Loucy (cell line): Measurements from ENCODE around the gene SMURF2.

Experiments used
- H2AFZ ChIP-seq: fragments of 200-600 bp; sonication (generic); 2 replicates; pipeline ENCODE4 v1.6.0; 2016; ENCODE audit warnings: antibody characterized with exemption, mild to moderate bottlenecking, low read length, moderate library complexity
- H3F3A ChIP-seq: fragments of 200-600 bp; 2 replicates; pipeline ENCODE4 v1.6.0; 2016; ENCODE audit warnings: antibody characterized with exemption, low read depth, mild to moderate bottlenecking
- H3K27me3 ChIP-seq: fragments of 200-600 bp; sonication (generic); 2 replicates; pipeline ENCODE4 v1.6.1; 2014; ENCODE audit warnings: low read length, mild to moderate bottlenecking; ENCODE audit not compliant: insufficient read depth, poor library complexity, severe bottlenecking
- H3K36me3 ChIP-seq: fragments of 200-600 bp; sonication (generic); 2 replicates; pipeline ENCODE4 v1.6.1; 2016; ENCODE audit warnings: low read length; ENCODE audit not compliant: insufficient read depth
- H3K4me1 ChIP-seq: fragments of 200-600 bp; sonication (generic); 2 replicates; pipeline ENCODE4 v1.5.1; 2014; ENCODE audit warnings: low read length, mild to moderate bottlenecking; ENCODE audit not compliant: insufficient read depth, poor library complexity, severe bottlenecking
- H3K4me2 ChIP-seq: fragments of 200-600 bp; sonication (generic); 2 replicates; pipeline ENCODE4 v1.6.0; 2014; ENCODE audit warnings: antibody characterized with exemption, low read length, low read depth, mild to moderate bottlenecking; ENCODE audit not compliant: poor library complexity, severe bottlenecking
- H3K4me3 ChIP-seq: fragments of 200-600 bp; sonication (generic); 2 replicates; pipeline ENCODE4 v1.5.1; 2014; ENCODE audit warnings: low read length, mild to moderate bottlenecking, mixed read lengths; ENCODE audit not compliant: poor library complexity, severe bottlenecking
- H3K79me2 ChIP-seq: fragments of 200-600 bp; sonication (generic); 2 replicates; pipeline ENCODE4 v1.6.1; 2014; ENCODE audit warnings: low read length; ENCODE audit not compliant: insufficient read depth
- H3K9ac ChIP-seq: fragments of 200-600 bp; sonication (generic); 2 replicates; pipeline ENCODE4 v1.6.0; 2014; ENCODE audit warnings: mild to moderate bottlenecking, low read depth, low read length, moderate library complexity; ENCODE audit not compliant: poor library complexity, severe bottlenecking
- H3K9me2 ChIP-seq: fragments of 200-600 bp; sonication (generic); replicated peaks from 2 replicates; pipeline ENCODE4 v1.6.1; 2016; ENCODE audit warnings: low read depth, low read length, mixed read lengths
- H3K9me3 ChIP-seq: fragments of 200-600 bp; sonication (generic); 2 replicates; pipeline ENCODE4 v1.6.1; 2014; ENCODE audit warnings: mild to moderate bottlenecking, antibody characterized with exemption, low read length, low read depth; ENCODE audit not compliant: insufficient read depth
- H4K20me1 ChIP-seq: fragments of 200-600 bp; sonication (generic); 2 replicates; pipeline ENCODE4 v1.6.0; 2014; ENCODE audit warnings: antibody characterized with exemption, low read length, mild to moderate bottlenecking; ENCODE audit not compliant: insufficient read depth, poor library complexity, severe bottlenecking
- CTCF ChIP-seq: fragments of 200-600 bp; sonication (generic); conservative IDR thresholded peaks from 2 replicates; pipeline ENCODE4 v1.5.1; 2014; ENCODE audit warnings: mild to moderate bottlenecking, antibody characterized with exemption, low read length
- EZH2phosphoT487 ChIP-seq: fragments of 200-600 bp; IDR thresholded peaks from 2 replicates; pipeline ENCODE4 v1.6.1; 2018; ENCODE audit warnings: antibody characterized with exemption, mild to moderate bottlenecking, moderate library complexity, borderline replicate concordance

SMURF2 gene

GRCh38 chr17:64551461-64551860 is 110.6 kb downstream of the SMURF2 start:
- no peak for TF ChIP-seq CTCF
- no peak for TF ChIP-seq EZH2phosphoT487

DNA sequence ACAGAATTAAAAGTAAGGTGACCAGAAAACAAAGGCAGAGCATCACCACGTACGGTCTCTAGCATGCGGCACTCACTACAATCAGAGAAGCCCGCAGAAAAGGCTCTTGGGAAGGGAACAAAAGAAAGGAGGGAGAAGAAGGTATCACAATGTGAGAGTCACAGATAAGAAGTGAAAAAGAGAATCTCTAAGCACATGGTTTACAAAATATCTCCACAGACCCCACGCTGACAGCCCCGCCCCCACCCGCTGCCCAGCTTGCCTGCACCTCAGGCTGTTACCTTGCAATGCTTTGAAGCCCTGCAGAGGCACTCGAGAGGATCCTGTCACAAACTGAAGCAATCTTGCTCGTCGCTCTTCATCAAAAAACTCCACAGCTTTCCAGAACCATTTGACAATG is 114.8 kb downstream of the SMURF2 start:
- Histone ChIP-seq H3K79me2 (no peaks in the 10 kb centered on the region), H4K20me1 (no peaks in the 10 kb centered on the region), H2AFZ (no peak overlapping the region), H3K9me3 (no peaks in the 10 kb centered on the region), H3K9ac (no peak overlapping the region), H3F3A (no peaks in the 10 kb centered on the region), H3K4me3 (no peak overlapping the region), H3K27me3 (no peaks in the 10 kb centered on the region), H3K36me3 (peaks cover 80% of the 10 kb centered on the region; the same call in 1 of the 2 replicates), H3K4me2 (no peak overlapping the region), H3K4me1 (no peaks in the 10 kb centered on the region), H3K9me2 (no peaks in the 10 kb centered on the region)
- TF ChIP-seq EZH2phosphoT487: no peak
- no peak for TF ChIP-seq CTCF

More at GRCh38 chr17:64551461-64551860, 110.6 kb downstream of the SMURF2 start:
- Histone ChIP-seq H3K9me2 (no peaks in the 10 kb centered on the region), H3K79me2 (no peaks in the 10 kb centered on the region), H3K4me1 (no peaks in the 10 kb centered on the region), H3K9ac (no peak overlapping the region), H3K27me3 (no peaks in the 10 kb centered on the region), H3K36me3 (peaks cover 83% of the 10 kb centered on the region), H3K4me2 (no peak overlapping the region), H3K4me3 (no peak overlapping the region), H4K20me1 (no peaks in the 10 kb centered on the region), H3K9me3 (no peaks in the 10 kb centered on the region), H2AFZ (no peak overlapping the region), H3F3A (no peaks in the 10 kb centered on the region)

DNA sequence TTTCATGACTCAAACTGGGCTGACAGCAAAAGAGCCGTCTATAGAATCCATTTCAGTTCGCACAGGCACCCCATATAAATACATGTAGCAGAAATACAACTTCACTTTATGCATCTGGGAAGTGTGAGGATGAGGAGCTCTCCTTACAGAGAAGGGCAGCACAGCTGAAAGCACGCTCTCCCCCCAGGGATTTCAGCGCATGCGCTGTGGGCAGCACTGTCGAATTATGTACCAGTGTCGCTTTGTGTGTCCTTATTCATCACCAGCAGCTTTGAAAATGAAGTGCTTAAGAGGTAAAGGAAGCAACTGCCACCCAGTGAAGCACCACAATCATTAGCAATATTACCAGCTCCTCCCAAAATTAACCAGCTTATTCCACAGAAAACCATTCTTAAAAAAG is 115.4 kb downstream of the SMURF2 start:
- Histone ChIP-seq H3K79me2 (no peaks in the 10 kb centered on the region), H3F3A (no peaks in the 10 kb centered on the region), H3K4me1 (no peaks in the 10 kb centered on the region), H3K27me3 (no peaks in the 10 kb centered on the region), H3K4me2 (no peak overlapping the region), H2AFZ (no peak overlapping the region), H3K36me3 (peaks cover 80% of the 10 kb centered on the region; the same call in 1 of the 2 replicates), H4K20me1 (no peaks in the 10 kb centered on the region), H3K4me3 (no peak overlapping the region), H3K9ac (no peak overlapping the region), H3K9me3 (no peaks in the 10 kb centered on the region), H3K9me2 (no peaks in the 10 kb centered on the region)
- TF ChIP-seq CTCF (no peak), EZH2phosphoT487 (no peak)
